ENCODE data around the gene PROSER2. TPM values are rescaled to one million over a fixed set of nuclear protein-coding genes. Genes with fewer than 3 reads are reported as not detected.

PROSER2 gene
- total RNA-seq, 2 donors from 2014 or later: 24.7 to 39.9 TPM

- DNase-seq (ENCODE audit: low spot score): no peak
- Histone ChIP-seq H3K36me3 (no peaks in the 10 kb centered on the region), H3K4me3 (no peak overlapping the region), H3K27me3 (replicated peaks; ENCODE audit: insufficient read depth) (no peaks in the 10 kb centered on the region), H3K4me1 (replicated peaks) (no peaks in the 10 kb centered on the region), H3K27ac (no peak overlapping the region), H3K9me3 (no peaks in the 10 kb centered on the region)
- 91% methylated on average over 5 of the region's 5 CpGs for WGBS
- TF ChIP-seq CTCF (IDR thresholded peaks at IDR 0.05) (no peak), POLR2A (IDR thresholded peaks at IDR 0.05) (no peak), POLR2AphosphoS5 (IDR thresholded peaks at IDR 0.05) (no peak)
- intact Hi-C loops (cut with DNase I): no loop called here
Observed at GRCh38 chr10:11808808-11809207, 14.3 kb upstream of the PROSER2 start.

- 58% methylated on average over 13 of the region's 13 CpGs for WGBS
- Histone ChIP-seq H3K27ac (no peak overlapping the region), H3K36me3 (no peaks in the 10 kb centered on the region), H3K9me3 (no peaks in the 10 kb centered on the region), H3K4me3 (no peak overlapping the region), H3K27me3 (replicated peaks; ENCODE audit: insufficient read depth) (no peaks in the 10 kb centered on the region), H3K4me1 (replicated peaks) (no peaks in the 10 kb centered on the region)
- no peak for TF ChIP-seq POLR2A (IDR thresholded peaks at IDR 0.05)
- intact Hi-C loops (cut with DNase I): no loop called here
- no peak for DNase-seq (ENCODE audit: low spot score)
Observed at GRCh38 chr10:11810313-11810766, 12.8 kb upstream of the PROSER2 start.

- Histone ChIP-seq H3K4me1 (replicated peaks) (no peaks in the 10 kb centered on the region), H3K9me3 (no peaks in the 10 kb centered on the region), H3K27ac (no peak overlapping the region), H3K27me3 (replicated peaks; ENCODE audit: insufficient read depth) (no peaks in the 10 kb centered on the region), H3K4me3 (no peak overlapping the region), H3K36me3 (no peaks in the 10 kb centered on the region)
- intact Hi-C loops (cut with DNase I): no loop called here
- no peak for DNase-seq (ENCODE audit: low spot score)
- TF ChIP-seq POLR2A (IDR thresholded peaks at IDR 0.05): no peak
- no peak for TF ChIP-seq POLR2AphosphoS5 (IDR thresholded peaks at IDR 0.05)
- WGBS: 74% methylated on average over 6 of the region's 6 CpGs
Observed at GRCh38 chr10:11810973-11811372, 12.2 kb upstream of the PROSER2 start.

- intact Hi-C loops (cut with DNase I): no loop called here
- Histone ChIP-seq H3K36me3 (no peaks in the 10 kb centered on the region), H3K27me3 (replicated peaks; ENCODE audit: insufficient read depth) (no peaks in the 10 kb centered on the region), H3K27ac (no peak overlapping the region), H3K4me3 (no peak overlapping the region), H3K9me3 (no peaks in the 10 kb centered on the region), H3K4me1 (replicated peaks) (no peaks in the 10 kb centered on the region)
- DNase-seq (ENCODE audit: low spot score): no peak
- 87% methylated on average over 7 of the region's 7 CpGs for WGBS
- TF ChIP-seq CTCF (IDR thresholded peaks at IDR 0.05) (no peak), POLR2AphosphoS5 (IDR thresholded peaks at IDR 0.05) (no peak), POLR2A (IDR thresholded peaks at IDR 0.05) (no peak)
Observed at GRCh38 chr10:11813177-11813576, 10.0 kb upstream of the PROSER2 start.

GRCh38 chr10:11813855-11814567 is 9.1 kb upstream of the PROSER2 start:
- WGBS: 83% methylated on average over 13 of the region's 13 CpGs
- Histone ChIP-seq H3K4me3 (no peak overlapping the region), H3K36me3 (no peaks in the 10 kb centered on the region), H3K4me1 (replicated peaks) (no peaks in the 10 kb centered on the region), H3K27ac (no peak overlapping the region), H3K27me3 (replicated peaks; ENCODE audit: insufficient read depth) (no peaks in the 10 kb centered on the region), H3K9me3 (no peaks in the 10 kb centered on the region)
- no peak for TF ChIP-seq POLR2AphosphoS5 (IDR thresholded peaks at IDR 0.05)
- no peak for TF ChIP-seq CTCF (IDR thresholded peaks at IDR 0.05)
- TF ChIP-seq POLR2A (IDR thresholded peaks at IDR 0.05): no peak
- intact Hi-C loops (cut with DNase I): no loop called here
- DNase-seq (ENCODE audit: low spot score): no peak

GRCh38 chr10:11819027-11819426 is 4.1 kb upstream of the PROSER2 start:
- H3K27ac ChIP-seq: no peak overlapping the region
- 92% methylated on average over 3 of the region's 3 CpGs for WGBS

More at GRCh38 chr10:11819027-11819426, 4.1 kb upstream of the PROSER2 start:
- DNase-seq (ENCODE audit: low spot score): no peak
- TF ChIP-seq POLR2A (IDR thresholded peaks at IDR 0.05): no peak
- TF ChIP-seq POLR2AphosphoS5 (IDR thresholded peaks at IDR 0.05): no peak
- no peak for TF ChIP-seq CTCF (IDR thresholded peaks at IDR 0.05)
- H3K9me3 ChIP-seq: no peaks in the 10 kb centered on the region
- H3K27me3 ChIP-seq (replicated peaks; ENCODE audit: insufficient read depth): no peaks in the 10 kb centered on the region
- intact Hi-C loops (cut with DNase I): no loop called here
- H3K4me1 ChIP-seq (replicated peaks): no peaks in the 10 kb centered on the region
- H3K36me3 ChIP-seq: no peaks in the 10 kb centered on the region
- H3K4me3 ChIP-seq: no peak overlapping the region
